Measurements from ENCODE around the gene FAXC. TPM values are rescaled to one million over a fixed set of nuclear protein-coding genes. Genes with fewer than 3 reads are reported as not detected.

The FAXC gene
- total and polyA plus RNA-seq, 2 of the 8 experiments (the other 6 are each of a cell fraction or from before 2014, with no cell fraction given), result 23.2 to 29.8 TPM

- Histone ChIP-seq H4K8ac (ENCODE audit: extremely low read depth, insufficient read depth, low read length) (no peak overlapping the region), H3K4me1 (replicated peaks in 1 of 4; ENCODE audit: control insufficient read depth in 3 of 4, insufficient read depth in 4 of 4, low read length in 3 of 4) (peaks cover 0 to 2% (median 0%) of the 10 kb centered on the region in 4 experiments; a peak in 2 of 7 replicates), H3K9ac (replicated peaks in 1 of 4; ENCODE audit: extremely low read depth in 1 of 4, low read depth in 3 of 4, low read length in 3 of 4) (no peak overlapping the region), H3K23me2 (ENCODE audit: low read depth, low read length) (no peaks in the 10 kb centered on the region), H3K4me3 (ENCODE audit: extremely low read depth in 1 of 4, insufficient read depth in 2 of 4, low read depth in 3 of 4, low read length in 4 of 4) (no peak overlapping the region), H3K79me2 (ENCODE audit: control insufficient read depth in 1 of 2, insufficient read depth in 2 of 2, low read length in 2 of 2) (no peaks in the 10 kb centered on the region), H2BK5ac (ENCODE audit: low read depth, low read length) (no peak overlapping the region), H2BK15ac (ENCODE audit: low read length) (no peak overlapping the region), H4K20me1 (replicated peaks in 1 of 2; ENCODE audit: control insufficient read depth in 1 of 2, insufficient read depth in 2 of 2, low read length in 2 of 2) (no peaks in the 10 kb centered on the region), H4K91ac (replicated peaks; ENCODE audit: insufficient read length, low read length) (no peak overlapping the region), H2AFZ (ENCODE audit: low read length) (no peak overlapping the region), H3K23ac (ENCODE audit: insufficient read length) (no peak overlapping the region), H3K9me3 (ENCODE audit: insufficient read depth in 2 of 2, low read depth in 1 of 2, low read length in 1 of 2) (no peaks in the 10 kb centered on the region), H3K14ac (ENCODE audit: insufficient read length) (no peak overlapping the region), H3K56ac (replicated peaks; ENCODE audit: insufficient read length, low read depth, low read length) (no peak overlapping the region), H3K79me1 (ENCODE audit: low read depth, low read length) (no peaks in the 10 kb centered on the region), H3K27me3 (replicated peaks in 1 of 4; ENCODE audit: control insufficient read depth in 3 of 4, extremely low read depth in 1 of 4, insufficient read depth in 3 of 4, low read length in 3 of 4) (no peaks in the 10 kb centered on the region), H3K18ac (ENCODE audit: extremely low read depth, low read length) (no peak overlapping the region), H3K4me2 (ENCODE audit: insufficient read depth in 1 of 2, low read depth in 2 of 2, low read length in 2 of 2) (no peak overlapping the region), H2AK5ac (ENCODE audit: low read depth, low read length) (no peak overlapping the region), H2BK12ac (ENCODE audit: low read depth, low read length) (no peak overlapping the region), H3K36me3 (ENCODE audit: control insufficient read depth in 2 of 4, insufficient read depth in 4 of 4, low read length in 3 of 4) (no peaks in the 10 kb centered on the region), H2BK120ac (replicated peaks; ENCODE audit: low read depth, low read length) (no peak overlapping the region), H2BK20ac (ENCODE audit: low read length) (no peak overlapping the region), H3K4ac (replicated peaks; ENCODE audit: insufficient read length, low read depth, low read length) (no peak overlapping the region), H3K27ac (ENCODE audit: low read depth, low read length) (no peak overlapping the region), H4K5ac (ENCODE audit: insufficient read length, low read depth, low read length) (no peak overlapping the region)
- ChIA-PET CTCF (ENCODE audit: partially characterized antibody) (interaction anchor here (1.0 to 5.4 kb wide), 5 partner anchors 10 to 72 kb away, joined by 3 to 45 read pairs (median 3); no protein-coding TSS in a partner anchor), POLR2A (ENCODE audit: partially characterized antibody) (interaction anchor here (0.6 kb wide), 1 partner anchor 1552 kb away, joined by 3 read pairs; no protein-coding TSS in a partner anchor)
- FAIRE-seq (no peak), DNase-seq (ENCODE audit: low read depth in 1 of 2, low spot score in 2 of 2) (no peak)
- TF ChIP-seq TCF12 (IDR thresholded peaks at IDR 0.05; ENCODE audit: low read depth, low read length), result no peak
- TF ChIP-seq E2F6 (IDR thresholded peaks at IDR 0.05), result no peak
- no peak for TF ChIP-seq TAF1 (IDR thresholded peaks at IDR 0.05; ENCODE audit: low read depth, low read length)
- no peak for TF ChIP-seq EP300 (IDR thresholded peaks at IDR 0.05; ENCODE audit: borderline replicate concordance in 1 of 2, low read depth in 2 of 2, low read length in 2 of 2)
- TF ChIP-seq YY1 (IDR thresholded peaks at IDR 0.05; ENCODE audit: low read depth, low read length), result no peak
- no peak for TF ChIP-seq SP4 (IDR thresholded peaks at IDR 0.05; ENCODE audit: low read length)
- 91% methylated on average over 3 of the region's 3 CpGs; no CpG with 5 or more reads in 1 of the 2 experiments for WGBS, 2 experiments (ENCODE audit: extremely low coverage in 1 of 2, insufficient coverage in 1 of 2, insufficient read length in 1 of 2, insufficient replicate concordance in 2 of 2, low coverage in 1 of 2, low lambda C conversion rate in 2 of 2, missing lambda C conversion rate in 1 of 2)
These were observed 124.3 kb downstream of the FAXC start for GRCh38 chr6:99225172-99225571.
